Neural progenitor cell (in vitro differentiated cells): ENCODE measurements around the gene MYPOP.

Source experiments
- CTCF ChIP-seq: fragments of 200-600 bp; sonication (generic); IDR thresholded peaks from 2 replicates; pipeline ENCODE4 v1.5.1; 2017; ENCODE audit warnings: antibody characterized with exemption, mild to moderate bottlenecking
- EZH2 ChIP-seq: fragments of 200-600 bp; sonication (generic); IDR thresholded peaks from 2 replicates; pipeline ENCODE4 v1.6.1; 2017; ENCODE audit warnings: antibody characterized with exemption, mild to moderate bottlenecking, moderate library complexity
- EZH2phosphoT487 ChIP-seq: fragments of 200-600 bp; sonication (generic); IDR thresholded peaks from 2 replicates; pipeline ENCODE4 v1.6.1; 2017; ENCODE audit warnings: antibody characterized with exemption

- TF ChIP-seq CTCF (peak; percentile 97), EZH2phosphoT487 (no peak), EZH2 (peak; percentile 29)
These were observed 19.5 kb downstream of the MYPOP start for GRCh38 chr19:45882652-45883585.
